SK-N-SH (cell line): ENCODE measurements around the gene DCLRE1B.

ENCODE experiments used
- CTCF ChIP-seq: fragments of 200-600 bp; sonication (generic); IDR thresholded peaks from 2 replicates; pipeline ENCODE4 v1.6.1; 2017; ENCODE audit warnings: antibody characterized with exemption, mild to moderate bottlenecking, moderate library complexity
- EP300 ChIP-seq, 2 experiments: IDR thresholded peaks; 2 replicates each; pipeline versions ENCODE4 v1.4.0 to v1.6.1; 2012; ENCODE audit warnings: borderline replicate concordance in 1 of 2, low read depth in 1 of 2, low read length in 1 of 2
- EZH2phosphoT487 ChIP-seq: fragments of 200-600 bp; sonication (generic); IDR thresholded peaks from 2 replicates; pipeline ENCODE4 v1.6.1; 2017; ENCODE audit warnings: low read depth, mixed run types, mild to moderate bottlenecking, antibody characterized with exemption, moderate library complexity, borderline replicate concordance
- FOXJ3 ChIP-seq: sonication (generic); formaldehyde crosslinking; IDR thresholded peaks from 2 replicates; pipeline ENCODE4 v1.5.1; 2020; ENCODE audit warnings: mild to moderate bottlenecking, missing genetic modification reagents
- FOXM1 ChIP-seq: IDR thresholded peaks from 2 replicates; pipeline ENCODE4 v1.4.0; 2012; ENCODE audit warnings: low read depth, mild to moderate bottlenecking
- REST ChIP-seq: IDR thresholded peaks from 2 replicates; pipeline ENCODE4 v1.6.1; 2012; ENCODE audit warnings: mild to moderate bottlenecking, low read depth, low read length, moderate library complexity
- TCF12 ChIP-seq: IDR thresholded peaks from 2 replicates; pipeline ENCODE4 v1.4.0; 2012

DNA sequence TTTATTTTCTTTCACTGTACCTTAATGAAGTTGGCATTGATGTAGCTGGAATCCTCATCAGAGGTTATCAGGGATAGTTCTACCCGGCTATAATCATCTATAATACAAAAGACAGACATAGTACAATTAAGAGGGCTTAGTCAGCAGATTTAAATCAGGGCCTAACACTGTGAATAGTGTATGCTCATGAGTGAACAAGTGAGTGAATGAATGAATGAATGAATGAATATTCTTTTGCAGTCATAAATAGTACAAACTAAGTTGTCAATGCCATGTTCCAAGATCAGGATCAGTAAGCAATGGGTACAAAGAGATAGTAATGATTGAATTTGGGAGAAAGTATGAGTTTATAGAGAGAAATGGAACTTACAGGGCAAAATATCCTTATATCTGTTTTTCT, 46.1 kb upstream of the DCLRE1B start:
- TF ChIP-seq REST (no peak), EP300 (IDR thresholded peaks at IDR 0.05; ENCODE audit: borderline replicate concordance in 1 of 2, low read depth in 1 of 2, low read length in 1 of 2) (no peak), FOXJ3 (CRISPR knock-in tag) (no peak), CTCF (no peak), EZH2phosphoT487 (no peak), FOXM1 (no peak), TCF12 (no peak)
